HEK293T (cell line): ENCODE results near the gene FSD1.

Source experiments
- BHLHE40 ChIP-seq: fragments of 450-650 bp; IDR thresholded peaks from 2 replicates; pipeline ENCODE4 v1.6.1; 2016; ENCODE audit warnings: mild to moderate bottlenecking, moderate library complexity, borderline replicate concordance
- FOXM1 ChIP-seq: fragments of 450-650 bp; IDR thresholded peaks from 2 replicates; pipeline ENCODE4 v1.6.1; 2017; ENCODE audit warnings: mild to moderate bottlenecking, borderline replicate concordance
- SP1 ChIP-seq: fragments of 450-650 bp; IDR thresholded peaks from 2 replicates; pipeline ENCODE4 v1.6.1; 2017

GRCh38 chr19:4305659-4306058, 1.3 kb downstream of the FSD1 start:
- no peak for TF ChIP-seq FOXM1
- no peak for TF ChIP-seq BHLHE40
- no peak for TF ChIP-seq SP1
